22Rv1 (cell line): Measurements from ENCODE around the gene IL1RAPL2.

Experiments used
- CTCF ChIP-seq: fragments of 450-650 bp; IDR thresholded peaks from 2 replicates; pipeline ENCODE4 v1.5.1; 2017; ENCODE audit warnings: mild to moderate bottlenecking
- ZFX ChIP-seq: fragments of 450-650 bp; IDR thresholded peaks from 2 replicates; pipeline ENCODE4 v1.6.1; 2017; ENCODE audit warnings: antibody characterized with exemption, borderline replicate concordance

- no peak for TF ChIP-seq CTCF
- TF ChIP-seq ZFX = no peak
Measured at GRCh38 chrX:104564921-104565703, 887 bp upstream of the IL1RAPL2 start.
